SK-N-SH treated with all-trans-retinoic acid at 6 μM for 48 hours (cell line): Measurements from ENCODE around the gene WWP2.
A peak's percentile ranks its signal among the peaks of the same experiment; 100 is the strongest.
"Not testable (repeated sequence)": the region's sequence is repeated elsewhere in the genome, so short reads cannot be mapped to it uniquely, and the experiment has no call there.

Source experiments
- ATAC-seq: fragments of 200-7000 bp; cut with Tn5 transposase; 3 replicates; pipeline ENCODE4 v1.9.1; 2020; ENCODE audit warnings: mild to moderate bottlenecking, moderate library complexity
- ARNTL ChIP-seq: fragments of 450-650 bp; formaldehyde crosslinking; IDR thresholded peaks from 2 replicates; pipeline ENCODE4 v1.5.0; 2020; ENCODE audit warnings: low read depth, mild to moderate bottlenecking, moderate library complexity, borderline replicate concordance
- BACH2 ChIP-seq: fragments of 250-450 bp; sonication (Bioruptor Pico); IDR thresholded peaks from 2 replicates; pipeline ENCODE4 v1.9.0; 2021; ENCODE audit warnings: mild to moderate bottlenecking, borderline replicate concordance
- CSDC2 ChIP-seq: fragments of 250-450 bp; sonication (Bioruptor Pico); IDR thresholded peaks from 2 replicates; pipeline ENCODE4 v1.5.0; 2020; ENCODE audit warnings: mild to moderate bottlenecking, moderate library complexity
- ESRRG ChIP-seq: fragments of 250-450 bp; sonication (Bioruptor Pico); IDR thresholded peaks from 2 replicates; pipeline ENCODE4 v1.6.1; 2021; ENCODE audit warnings: mild to moderate bottlenecking
- OSR1 ChIP-seq: fragments of 250-450 bp; sonication (Bioruptor Pico); IDR thresholded peaks from 2 replicates; pipeline ENCODE4 v1.8.0; 2022; ENCODE audit warnings: moderate library complexity, mild to moderate bottlenecking, inconsistent platforms
- PATZ1 ChIP-seq: fragments of 250-450 bp; sonication (Bioruptor Pico); IDR thresholded peaks from 2 replicates; pipeline ENCODE4 v1.8.0; 2020; ENCODE audit warnings: mild to moderate bottlenecking, moderate library complexity, borderline replicate concordance
- POU6F1 ChIP-seq: fragments of 250-450 bp; sonication (Bioruptor Pico); IDR thresholded peaks from 2 replicates; pipeline ENCODE4 v1.8.0; 2021; ENCODE audit warnings: low read depth, mild to moderate bottlenecking, moderate library complexity, borderline replicate concordance
- PPARA ChIP-seq: fragments of 250-450 bp; sonication (Bioruptor Pico); IDR thresholded peaks from 2 replicates; pipeline ENCODE4 v1.5.0; 2020; ENCODE audit warnings: mild to moderate bottlenecking, borderline replicate concordance
- RARB ChIP-seq: fragments of 250-450 bp; sonication (Bioruptor Pico); IDR thresholded peaks from 2 replicates; pipeline ENCODE4 v1.8.0; 2021; ENCODE audit warnings: mild to moderate bottlenecking, moderate library complexity
- SNAI2 ChIP-seq: fragments of 250-450 bp; sonication (Bioruptor Pico); IDR thresholded peaks from 2 replicates; pipeline ENCODE4 v1.5.0; 2020; ENCODE audit warnings: mild to moderate bottlenecking, moderate library complexity
- TCF4 ChIP-seq: fragments of 250-450 bp; sonication (Bioruptor Pico); IDR thresholded peaks from 2 replicates; pipeline ENCODE4 v1.8.0; 2021; ENCODE audit warnings: mild to moderate bottlenecking, moderate library complexity, borderline replicate concordance
- TOX ChIP-seq: fragments of 250-450 bp; sonication (Bioruptor Pico); IDR thresholded peaks from 2 replicates; pipeline ENCODE4 v1.8.0; 2021; ENCODE audit warnings: mild to moderate bottlenecking, moderate library complexity, borderline replicate concordance
- ZC3H10 ChIP-seq: fragments of 250-450 bp; sonication (Bioruptor Pico); IDR thresholded peaks from 2 replicates; pipeline ENCODE4 v1.5.1; 2021; ENCODE audit warnings: mild to moderate bottlenecking, moderate library complexity
- ZFP3 ChIP-seq: fragments of 250-450 bp; sonication (Bioruptor Pico); IDR thresholded peaks from 2 replicates; pipeline ENCODE4 v1.5.0; 2020; ENCODE audit warnings: mild to moderate bottlenecking, moderate library complexity
- ZFP30 ChIP-seq: fragments of 450-650 bp; formaldehyde crosslinking; IDR thresholded peaks from 2 replicates; pipeline ENCODE4 v1.5.0; 2022; ENCODE audit warnings: mild to moderate bottlenecking, moderate library complexity
- ZNF565 ChIP-seq: fragments of 450-650 bp; formaldehyde crosslinking; conservative IDR thresholded peaks from 2 replicates; pipeline ENCODE4 v1.5.0; 2020; ENCODE audit warnings: low read depth, mild to moderate bottlenecking, moderate library complexity
- ZNF70 ChIP-seq: fragments of 450-650 bp; formaldehyde crosslinking; IDR thresholded peaks from 2 replicates; pipeline ENCODE4 v1.5.0; 2020; ENCODE audit warnings: mild to moderate bottlenecking, moderate library complexity
- ZNF8 ChIP-seq: fragments of 450-650 bp; formaldehyde crosslinking; IDR thresholded peaks from 2 replicates; pipeline ENCODE4 v1.5.0; 2020; ENCODE audit warnings: mild to moderate bottlenecking, moderate library complexity
- TF ChIP-seq, protein P1 (sequence below): fragments of 250-450 bp; sonication (Bioruptor Pico); IDR thresholded peaks from 2 replicates; pipeline ENCODE4 v1.5.1; 2021; ENCODE audit warnings: mild to moderate bottlenecking, moderate library complexity
- TF ChIP-seq, protein P2 (sequence below): fragments of 250-450 bp; sonication (Bioruptor Pico); IDR thresholded peaks from 2 replicates; pipeline ENCODE4 v1.5.1; 2020; ENCODE audit warnings: low read depth, mild to moderate bottlenecking, moderate library complexity

WWP2 gene

DNA sequence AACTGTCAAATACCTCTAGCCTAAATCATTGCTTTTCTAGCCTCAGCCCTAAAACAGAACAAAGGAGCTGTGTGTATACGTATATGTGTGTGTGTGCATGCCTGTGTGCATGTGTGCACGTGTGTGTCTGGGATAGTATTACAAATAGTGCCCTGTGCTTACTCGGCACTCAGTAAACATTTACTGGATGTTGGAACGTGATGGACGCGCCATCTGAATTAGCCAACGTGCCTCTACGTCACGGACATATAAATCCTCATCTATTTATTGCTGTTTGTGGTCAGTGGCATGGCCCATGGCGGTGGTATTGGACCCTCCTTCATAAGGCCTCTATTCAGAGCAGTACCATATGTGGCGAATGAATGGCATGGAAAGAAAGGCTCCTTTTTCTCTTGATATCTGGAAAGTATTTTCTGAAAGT lies 37.5 kb downstream of the WWP2 start:
- TF ChIP-seq PPARA (CRISPR knock-in tag) (no peak), TCF4 (no peak), ZFP3 (CRISPR knock-in tag) (no peak), POU6F1 (CRISPR knock-in tag) (no peak), OSR1 (CRISPR knock-in tag) (no peak), ZC3H10 (CRISPR knock-in tag) (no peak), ESRRG (CRISPR knock-in tag) (no peak), ZFP30 (CRISPR knock-in tag) (no peak), RARB (CRISPR knock-in tag) (no peak), PATZ1 (CRISPR knock-in tag) (no peak), ZNF8 (CRISPR knock-in tag) (no peak), ZNF70 (CRISPR knock-in tag) (no peak), BACH2 (no peak)
- TF ChIP-seq, all 23 proteins: peak for 0
- ATAC-seq, result no peak

DNA sequence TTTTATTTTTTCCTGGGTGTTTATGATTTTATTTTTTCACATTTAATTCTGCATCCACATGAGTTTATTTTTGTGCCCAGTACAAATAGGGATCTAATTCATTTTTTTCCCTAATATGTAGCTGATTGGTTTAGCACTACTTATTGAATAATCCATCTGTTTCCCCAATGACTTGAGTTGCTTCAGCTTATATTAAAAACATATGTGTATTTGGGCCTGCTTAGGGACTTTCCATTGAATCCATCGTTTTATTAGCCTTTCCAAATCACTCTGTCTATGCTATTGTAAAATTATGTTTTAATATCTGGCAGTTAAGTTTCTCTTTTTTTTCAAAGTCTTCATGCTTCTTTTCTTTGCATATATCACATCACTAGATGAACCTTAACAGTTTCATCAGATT lies 42.2 kb downstream of the WWP2 start:
- TF ChIP-seq CSDC2 (CRISPR knock-in tag) (no peak), TCF4 (peak; percentile 83)
- TF ChIP-seq, all 23 proteins: peak for 1
- peak; percentile 21; the same call in 1 of the 3 replicates for ATAC-seq

DNA sequence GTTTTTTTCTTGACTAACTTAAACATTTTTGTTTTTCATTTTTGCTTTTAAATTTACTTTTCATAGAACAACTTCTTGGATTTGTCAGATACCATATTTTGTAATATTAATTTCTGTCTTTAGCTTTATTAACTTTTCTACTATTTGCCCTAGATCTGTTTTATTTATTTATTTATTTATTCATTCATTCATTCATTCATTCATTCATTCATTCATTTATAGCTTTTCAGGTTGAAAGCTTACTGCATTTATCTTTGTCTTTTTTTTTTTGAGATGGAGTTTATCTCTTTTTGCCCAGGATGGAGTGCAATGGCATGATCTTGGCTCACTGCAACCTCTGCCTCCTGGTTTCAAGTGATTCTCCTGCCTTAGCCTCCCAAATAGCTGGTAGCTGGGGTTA lies 44.6 kb downstream of the WWP2 start:
- ATAC-seq, result not testable (repeated sequence)

- no peak for TF ChIP-seq CSDC2 (CRISPR knock-in tag)
- no peak; the same call in 2 of the 3 replicates for ATAC-seq
Observed at GRCh38 chr16:69812688-69813014, 50.5 kb downstream of the WWP2 start.

- ATAC-seq, result no peak
- no peak for TF ChIP-seq ZNF70 (CRISPR knock-in tag)
- no peak for TF ChIP-seq ARNTL (CRISPR knock-in tag)
- no peak for TF ChIP-seq ZNF565 (CRISPR knock-in tag)
- TF ChIP-seq PPARA (CRISPR knock-in tag), result no peak
- TF ChIP-seq ZC3H10 (CRISPR knock-in tag), result no peak
- TF ChIP-seq ZFP30 (CRISPR knock-in tag), result no peak
- TF ChIP-seq, protein P1, sequence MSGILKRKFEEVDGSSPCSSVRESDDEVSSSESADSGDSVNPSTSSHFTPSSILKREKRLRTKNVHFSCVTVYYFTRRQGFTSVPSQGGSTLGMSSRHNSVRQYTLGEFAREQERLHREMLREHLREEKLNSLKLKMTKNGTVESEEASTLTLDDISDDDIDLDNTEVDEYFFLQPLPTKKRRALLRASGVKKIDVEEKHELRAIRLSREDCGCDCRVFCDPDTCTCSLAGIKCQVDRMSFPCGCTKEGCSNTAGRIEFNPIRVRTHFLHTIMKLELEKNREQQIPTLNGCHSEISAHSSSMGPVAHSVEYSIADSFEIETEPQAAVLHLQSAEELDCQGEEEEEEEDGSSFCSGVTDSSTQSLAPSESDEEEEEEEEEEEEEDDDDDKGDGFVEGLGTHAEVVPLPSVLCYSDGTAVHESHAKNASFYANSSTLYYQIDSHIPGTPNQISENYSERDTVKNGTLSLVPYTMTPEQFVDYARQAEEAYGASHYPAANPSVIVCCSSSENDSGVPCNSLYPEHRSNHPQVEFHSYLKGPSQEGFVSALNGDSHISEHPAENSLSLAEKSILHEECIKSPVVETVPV, result no peak
- TF ChIP-seq ZNF8 (CRISPR knock-in tag), result no peak
- TF ChIP-seq POU6F1 (CRISPR knock-in tag), result no peak
- no peak for TF ChIP-seq SNAI2
- TF ChIP-seq BACH2, result no peak
- TF ChIP-seq ZFP3 (CRISPR knock-in tag), result no peak
- no peak for TF ChIP-seq PATZ1 (CRISPR knock-in tag)
- TF ChIP-seq, protein P2, sequence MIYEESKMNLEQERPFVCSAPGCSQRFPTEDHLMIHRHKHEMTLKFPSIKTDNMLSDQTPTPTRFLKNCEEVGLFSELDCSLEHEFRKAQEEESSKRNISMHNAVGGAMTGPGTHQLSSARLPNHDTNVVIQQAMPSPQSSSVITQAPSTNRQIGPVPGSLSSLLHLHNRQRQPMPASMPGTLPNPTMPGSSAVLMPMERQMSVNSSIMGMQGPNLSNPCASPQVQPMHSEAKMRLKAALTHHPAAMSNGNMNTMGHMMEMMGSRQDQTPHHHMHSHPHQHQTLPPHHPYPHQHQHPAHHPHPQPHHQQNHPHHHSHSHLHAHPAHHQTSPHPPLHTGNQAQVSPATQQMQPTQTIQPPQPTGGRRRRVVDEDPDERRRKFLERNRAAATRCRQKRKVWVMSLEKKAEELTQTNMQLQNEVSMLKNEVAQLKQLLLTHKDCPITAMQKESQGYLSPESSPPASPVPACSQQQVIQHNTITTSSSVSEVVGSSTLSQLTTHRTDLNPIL (CRISPR knock-in tag), result no peak
- no peak for TF ChIP-seq TOX (CRISPR knock-in tag)
- no peak for TF ChIP-seq RARB (CRISPR knock-in tag)
- TF ChIP-seq ESRRG (CRISPR knock-in tag), result no peak
Observed at GRCh38 chr16:69814078-69814477, 51.9 kb downstream of the WWP2 start.
